GM12878 (cell line): ENCODE measurements around the gene DCAF4. TPM values are rescaled to one million over a fixed set of nuclear protein-coding genes. Genes with fewer than 3 reads are reported as not detected.
A peak's percentile ranks its signal among the peaks of the same experiment; 100 is the strongest.

Experiments
- CHD2 ChIP-seq: IDR thresholded peaks from 2 replicates; pipeline ENCODE4 v1.6.1; 2011; ENCODE audit warnings: low read depth, low read length, improper control_type of control experiment, borderline replicate concordance
- HDAC2 ChIP-seq: fragments of 200-600 bp; sonication (generic); IDR thresholded peaks from 2 replicates; pipeline ENCODE4 v1.6.1; 2017
- HDGF ChIP-seq: fragments of 450-650 bp; IDR thresholded peaks from 2 replicates; pipeline ENCODE4 v1.6.1; 2016; ENCODE audit warnings: antibody characterized with exemption
- MYC ChIP-seq: IDR thresholded peaks from 2 replicates; pipeline ENCODE4 v1.6.1; 2011; ENCODE audit warnings: mild to moderate bottlenecking, low read length, moderate library complexity, inconsistent platforms; ENCODE audit not compliant: insufficient read depth, insufficient replicate concordance, insufficient read length, severe bottlenecking
- NBN ChIP-seq: fragments of 450-650 bp; IDR thresholded peaks from 2 replicates; pipeline ENCODE4 v1.6.1; 2016
- polyA plus RNA-seq, 11 experiments: library from polyadenylated mRNA; depleted of rRNA in 4 of 11; unstranded in 6 of 11; stranded (reverse) in 5 of 11; fragments of >200 nt; fragmentation: Nextera tagmentation in 4 of 11; fragmentation: Illumina TruSeq in 1 of 11; extraction: Ambion mirVana in 4 of 11; extraction: Trizol in 1 of 11; gene quantifications; 1 replicate in 1 of 11; 2 replicates in 10 of 11; pipeline versions ENCODE4 v1.2.1 to v1.2.3, GENCODE V29; 2011 to 2016; ENCODE audit warnings: inconsistent platforms in 2 of 11, missing spikeins in 2 of 11, low read depth in 1 of 11
- total RNA-seq, 4 experiments: library from RNA; depleted of rRNA in 3 of 4; stranded (reverse); fragments of >200 nt in 3 of 4; fragmentation: Illumina TruSeq in 1 of 4; extraction: Trizol in 1 of 4; gene quantifications; 2 replicates each; pipeline versions ENCODE4 v1.2.1 to v1.2.3, GENCODE V29; 2013 to 2021
- TF ChIP-seq, protein P1 (sequence below): IDR thresholded peaks from 2 replicates; pipeline ENCODE4 v1.6.1; 2011; ENCODE audit warnings: low read depth, mild to moderate bottlenecking, low read length, moderate library complexity, borderline replicate concordance; ENCODE audit errors: extremely low read depth
- TF ChIP-seq, protein P2 (sequence below): IDR thresholded peaks from 2 replicates; pipeline ENCODE4 v1.6.1; 2012; ENCODE audit warnings: improper control_type of control experiment, low read depth, low read length; ENCODE audit not compliant: insufficient replicate concordance

DCAF4 gene
- total and polyA plus RNA-seq, 10 of the 15 experiments (the other 5 are each of a cell fraction or from before 2014, with no cell fraction given), result 2.6 to 51.1 (median 21.0) TPM

DNA sequence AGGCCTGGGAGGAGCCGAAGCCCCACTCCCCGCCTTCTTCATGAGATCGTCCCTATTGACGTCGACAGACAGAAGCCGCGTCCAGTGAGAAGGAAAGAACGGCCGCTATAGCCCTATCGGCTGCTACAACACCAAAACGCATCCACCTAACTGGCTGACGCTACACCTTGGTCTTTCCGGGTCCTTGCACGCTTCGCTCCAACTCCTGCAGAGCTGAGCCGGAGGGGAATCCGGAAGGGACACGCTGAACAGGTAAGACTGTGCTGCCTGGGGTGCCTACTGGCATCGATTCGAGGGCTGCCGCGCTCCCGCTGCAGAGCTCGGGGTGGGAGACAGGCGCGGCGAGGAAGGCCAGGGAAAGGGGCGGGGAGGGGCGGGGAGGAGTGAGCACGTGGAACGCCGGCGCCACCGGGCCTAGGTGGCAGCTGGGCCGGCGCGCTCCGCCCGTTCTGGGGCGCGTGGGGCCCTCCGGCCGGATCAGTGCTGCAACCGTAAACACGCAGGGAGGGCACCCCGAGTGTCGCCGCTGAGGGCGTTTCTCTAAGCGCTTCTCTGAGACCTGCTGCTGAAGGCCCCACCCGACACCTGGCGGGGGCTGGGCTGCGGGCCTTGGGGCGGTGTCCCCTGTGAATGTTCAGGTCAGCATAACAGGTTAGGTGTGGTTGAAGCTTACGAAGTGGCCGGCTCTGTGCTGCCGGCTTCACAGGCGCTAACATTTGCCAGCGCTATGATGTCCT is at the start of gene DCAF4 (continued):
- TF ChIP-seq HDGF, result peak; percentile 55; the same call in 1 of the 2 replicates
- TF ChIP-seq HDAC2, result no peak
- TF ChIP-seq MYC, result peak; percentile 55
- TF ChIP-seq NBN, result 0 out of 2 replicates have a peak, but pooled peaks have one; percentile 16
- TF ChIP-seq, protein P1, sequence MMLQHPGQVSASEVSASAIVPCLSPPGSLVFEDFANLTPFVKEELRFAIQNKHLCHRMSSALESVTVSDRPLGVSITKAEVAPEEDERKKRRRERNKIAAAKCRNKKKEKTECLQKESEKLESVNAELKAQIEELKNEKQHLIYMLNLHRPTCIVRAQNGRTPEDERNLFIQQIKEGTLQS, result no peak
- TF ChIP-seq, protein P2, sequence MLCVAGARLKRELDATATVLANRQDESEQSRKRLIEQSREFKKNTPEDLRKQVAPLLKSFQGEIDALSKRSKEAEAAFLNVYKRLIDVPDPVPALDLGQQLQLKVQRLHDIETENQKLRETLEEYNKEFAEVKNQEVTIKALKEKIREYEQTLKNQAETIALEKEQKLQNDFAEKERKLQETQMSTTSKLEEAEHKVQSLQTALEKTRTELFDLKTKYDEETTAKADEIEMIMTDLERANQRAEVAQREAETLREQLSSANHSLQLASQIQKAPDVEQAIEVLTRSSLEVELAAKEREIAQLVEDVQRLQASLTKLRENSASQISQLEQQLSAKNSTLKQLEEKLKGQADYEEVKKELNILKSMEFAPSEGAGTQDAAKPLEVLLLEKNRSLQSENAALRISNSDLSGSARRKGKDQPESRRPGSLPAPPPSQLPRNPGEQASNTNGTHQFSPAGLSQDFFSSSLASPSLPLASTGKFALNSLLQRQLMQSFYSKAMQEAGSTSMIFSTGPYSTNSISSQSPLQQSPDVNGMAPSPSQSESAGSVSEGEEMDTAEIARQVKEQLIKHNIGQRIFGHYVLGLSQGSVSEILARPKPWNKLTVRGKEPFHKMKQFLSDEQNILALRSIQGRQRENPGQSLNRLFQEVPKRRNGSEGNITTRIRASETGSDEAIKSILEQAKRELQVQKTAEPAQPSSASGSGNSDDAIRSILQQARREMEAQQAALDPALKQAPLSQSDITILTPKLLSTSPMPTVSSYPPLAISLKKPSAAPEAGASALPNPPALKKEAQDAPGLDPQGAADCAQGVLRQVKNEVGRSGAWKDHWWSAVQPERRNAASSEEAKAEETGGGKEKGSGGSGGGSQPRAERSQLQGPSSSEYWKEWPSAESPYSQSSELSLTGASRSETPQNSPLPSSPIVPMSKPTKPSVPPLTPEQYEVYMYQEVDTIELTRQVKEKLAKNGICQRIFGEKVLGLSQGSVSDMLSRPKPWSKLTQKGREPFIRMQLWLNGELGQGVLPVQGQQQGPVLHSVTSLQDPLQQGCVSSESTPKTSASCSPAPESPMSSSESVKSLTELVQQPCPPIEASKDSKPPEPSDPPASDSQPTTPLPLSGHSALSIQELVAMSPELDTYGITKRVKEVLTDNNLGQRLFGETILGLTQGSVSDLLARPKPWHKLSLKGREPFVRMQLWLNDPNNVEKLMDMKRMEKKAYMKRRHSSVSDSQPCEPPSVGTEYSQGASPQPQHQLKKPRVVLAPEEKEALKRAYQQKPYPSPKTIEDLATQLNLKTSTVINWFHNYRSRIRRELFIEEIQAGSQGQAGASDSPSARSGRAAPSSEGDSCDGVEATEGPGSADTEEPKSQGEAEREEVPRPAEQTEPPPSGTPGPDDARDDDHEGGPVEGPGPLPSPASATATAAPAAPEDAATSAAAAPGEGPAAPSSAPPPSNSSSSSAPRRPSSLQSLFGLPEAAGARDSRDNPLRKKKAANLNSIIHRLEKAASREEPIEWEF, result no peak
- TF ChIP-seq CHD2, result peak; percentile 86
